Embryonic facial prominence (tissue), 1 donor: ENCODE data around the gene TPP1.

Experiments
- DNase-seq: peaks from one replicate; pipeline ENCODE4 v3.0.0-alpha.2; 2016; ENCODE audit errors: extremely low spot score

TPP1 gene

DNA sequence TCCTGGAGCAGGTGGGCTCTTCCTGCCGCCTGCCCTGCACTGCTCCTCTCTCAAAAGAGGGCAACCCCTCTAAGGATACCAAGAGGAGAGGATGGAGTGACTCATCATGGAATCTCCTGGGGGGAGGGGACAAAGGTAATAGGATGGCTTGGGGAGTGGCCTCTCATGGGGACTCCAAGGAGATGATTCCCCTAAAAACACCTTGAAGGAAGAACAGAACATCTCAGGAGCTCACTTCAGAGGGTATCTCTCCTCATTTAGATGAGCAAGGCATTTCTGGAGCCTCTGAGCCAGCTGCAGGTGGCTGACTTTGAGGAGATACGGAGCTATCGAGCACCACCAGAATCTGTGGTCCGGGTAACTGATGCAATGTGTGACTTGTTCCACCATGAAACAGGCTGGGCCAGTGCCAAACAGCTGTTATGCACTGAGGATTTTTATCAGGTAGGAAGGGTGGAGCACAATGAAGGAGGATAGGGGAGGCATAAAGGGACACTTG, 56.1 kb downstream of the TPP1 start:
- DNase-seq = no peak
